ENCODE data around the gene LCE1B. TPM values are rescaled to one million over a fixed set of nuclear protein-coding genes. Genes with fewer than 3 reads are reported as not detected.

The LCE1B gene
- total RNA-seq, 5 donors from 2014 or later (not counting 1 experiment from before 2014, with no cell fraction given), result not detected

GRCh38 chr1:152783095-152783494 is 28.7 kb upstream of the LCE1B start:
- ChIA-PET CTCF (no interaction called here), POLR2A (no interaction called here)
- no peak for ATAC-seq (replicated peaks in 1 of 4)
- no peak overlapping the region for H3K27ac ChIP-seq (ENCODE audit: low read length)
- H3K4me3 ChIP-seq (ENCODE audit: control insufficient read depth in 1 of 2, extremely low read depth in 1 of 2, low read length in 1 of 2), result no peak overlapping the region
- no peaks in the 10 kb centered on the region for H3K36me3 ChIP-seq (ENCODE audit: control insufficient read depth in 2 of 2, extremely low read depth in 1 of 2, insufficient read depth in 1 of 2, low read length in 1 of 2)
- Mint-ChIP-seq H3K36me3 (no peaks in the 10 kb centered on the region), H3K27ac (no peak overlapping the region), H3K27me3 (peaks cover 37 to 42% of the 10 kb centered on the region in 2 donors), H3K4me1 (no peaks in the 10 kb centered on the region), H3K4me3 (no peak overlapping the region), H3K9me3 (no peaks in the 10 kb centered on the region)
- peaks cover 0 to 21% of the 10 kb centered on the region in 2 experiments for H3K27me3 ChIP-seq (replicated peaks in 1 of 2; ENCODE audit: control insufficient read depth in 2 of 2, extremely low read depth in 1 of 2, insufficient read depth in 2 of 2, low read length in 1 of 2)
- 83% methylated on average over 1 of the region's 2 CpGs for WGBS (ENCODE audit: insufficient coverage)
- H3K4me1 ChIP-seq (ENCODE audit: control insufficient read depth in 1 of 2, extremely low read depth in 1 of 2, insufficient read depth in 2 of 2, low read length in 2 of 2), result no peaks in the 10 kb centered on the region
- H3K9me3 ChIP-seq, result no peaks in the 10 kb centered on the region
- no peak for DNase-seq

GRCh38 chr1:152786077-152786476 is 25.7 kb upstream of the LCE1B start, which contains the start of gene LCE1E:
Gene LCE1E (plus strand): TSS chr1:152786257. CDS start chr1:152787300, 1,043 bp downstream.
- Mint-ChIP-seq H3K27me3 (peaks cover 30 to 37% of the 10 kb centered on the region in 2 donors), H3K36me3 (no peaks in the 10 kb centered on the region), H3K27ac (no peak within 1 kb of the TSS), H3K4me1 (no peaks in the 10 kb centered on the region), H3K9me3 (no peaks in the 10 kb centered on the region), H3K4me3 (no peak within 1 kb of the TSS)
- POLR2A ChIA-PET, result no interaction called here
- no peak for ATAC-seq (replicated peaks in 1 of 4)
- no peaks in the 10 kb centered on the region for H3K4me1 ChIP-seq (ENCODE audit: control insufficient read depth in 1 of 2, extremely low read depth in 1 of 2, insufficient read depth in 2 of 2, low read length in 2 of 2)
- H3K9me3 ChIP-seq, result no peaks in the 10 kb centered on the region
- H3K27me3 ChIP-seq (replicated peaks in 1 of 2; ENCODE audit: control insufficient read depth in 2 of 2, extremely low read depth in 1 of 2, insufficient read depth in 2 of 2, low read length in 1 of 2), result peaks cover 0 to 21% of the 10 kb centered on the region in 2 experiments
- WGBS (ENCODE audit: insufficient coverage), result 86% methylated on average over 1 of the region's 2 CpGs
- DNase-seq, result no peak
- H3K4me3 ChIP-seq (ENCODE audit: control insufficient read depth in 1 of 2, extremely low read depth in 1 of 2, low read length in 1 of 2), result no peak within 1 kb of the TSS
- no peaks in the 10 kb centered on the region for H3K36me3 ChIP-seq (ENCODE audit: control insufficient read depth in 2 of 2, extremely low read depth in 1 of 2, insufficient read depth in 1 of 2, low read length in 1 of 2)
- no peak within 1 kb of the TSS for H3K27ac ChIP-seq (ENCODE audit: low read length)
- CTCF ChIA-PET, result no interaction called here

- ChIA-PET POLR2A (no interaction called here), CTCF (no interaction called here)
- Mint-ChIP-seq H3K9me3 (no peaks in the 10 kb centered on the region), H3K27ac (no peak overlapping the region), H3K36me3 (no peaks in the 10 kb centered on the region), H3K4me1 (no peaks in the 10 kb centered on the region), H3K27me3 (peaks cover 7 to 11% of the 10 kb centered on the region in 2 donors), H3K4me3 (no peak overlapping the region)
- no peaks in the 10 kb centered on the region for H3K9me3 ChIP-seq
- no peak overlapping the region for H3K4me3 ChIP-seq (ENCODE audit: control insufficient read depth in 1 of 2, extremely low read depth in 1 of 2, low read length in 1 of 2)
- DNase-seq, result no peak
- no peaks in the 10 kb centered on the region for H3K36me3 ChIP-seq (ENCODE audit: control insufficient read depth in 2 of 2, extremely low read depth in 1 of 2, insufficient read depth in 1 of 2, low read length in 1 of 2)
- 67% methylated on average over 4 of the region's 4 CpGs for WGBS (ENCODE audit: insufficient coverage)
- H3K27ac ChIP-seq (ENCODE audit: low read length), result no peak overlapping the region
- H3K4me1 ChIP-seq (ENCODE audit: control insufficient read depth in 1 of 2, extremely low read depth in 1 of 2, insufficient read depth in 2 of 2, low read length in 2 of 2), result no peaks in the 10 kb centered on the region
- ATAC-seq (replicated peaks in 1 of 4), result no peak
- H3K27me3 ChIP-seq (replicated peaks in 1 of 2; ENCODE audit: control insufficient read depth in 2 of 2, extremely low read depth in 1 of 2, insufficient read depth in 2 of 2, low read length in 1 of 2), result peaks cover 0 to 16% of the 10 kb centered on the region in 2 experiments
Measured at GRCh38 chr1:152795686-152796085, 16.1 kb upstream of the LCE1B start.

- H3K36me3 Mint-ChIP-seq, result no peaks in the 10 kb centered on the region
- Histone ChIP-seq H3K4me3 (ENCODE audit: control insufficient read depth in 1 of 2, extremely low read depth in 1 of 2, low read length in 1 of 2) (no peak within 1 kb of the TSS), H3K27me3 (replicated peaks in 1 of 2; ENCODE audit: control insufficient read depth in 2 of 2, extremely low read depth in 1 of 2, insufficient read depth in 2 of 2, low read length in 1 of 2) (peaks cover 0 to 16% of the 10 kb centered on the region in 2 experiments), H3K36me3 (ENCODE audit: control insufficient read depth in 2 of 2, extremely low read depth in 1 of 2, insufficient read depth in 1 of 2, low read length in 1 of 2) (no peaks in the 10 kb centered on the region), H3K4me1 (ENCODE audit: control insufficient read depth in 1 of 2, extremely low read depth in 1 of 2, insufficient read depth in 2 of 2, low read length in 2 of 2) (no peaks in the 10 kb centered on the region), H3K9me3 (no peaks in the 10 kb centered on the region), H3K27ac (ENCODE audit: low read length) (no peak within 1 kb of the TSS)
- no peaks in the 10 kb centered on the region for H3K9me3 Mint-ChIP-seq
- ATAC-seq (replicated peaks in 1 of 4) (no peak), DNase-seq (no peak)
- no peak within 1 kb of the TSS for H3K4me3 Mint-ChIP-seq
- H3K4me1 Mint-ChIP-seq, result no peaks in the 10 kb centered on the region
- ChIA-PET POLR2A (no interaction called here), CTCF (interaction anchor here in 1 of 2 donors (0.5 kb wide), 1 partner anchor 9 kb away, joined by 3 read pairs; no protein-coding TSS in a partner anchor)
- H3K27ac Mint-ChIP-seq, result no peak within 1 kb of the TSS
- peaks cover 11 to 14% of the 10 kb centered on the region in 2 donors for H3K27me3 Mint-ChIP-seq
- 44% methylated on average over 1 of the region's 3 CpGs for WGBS (ENCODE audit: insufficient coverage)
Measured at GRCh38 chr1:152796421-152796820, 15.3 kb upstream of the LCE1B start, which contains the start of gene LCE1D. Gene LCE1D (plus strand): TSS chr1:152796721. CDS start chr1:152797795, 1,074 bp downstream.

- Mint-ChIP-seq H3K9me3 (no peaks in the 10 kb centered on the region), H3K27me3 (peaks cover 30 to 37% of the 10 kb centered on the region in 2 donors), H3K36me3 (no peaks in the 10 kb centered on the region), H3K4me1 (no peaks in the 10 kb centered on the region), H3K4me3 (no peak overlapping the region), H3K27ac (no peak overlapping the region)
- no peak overlapping the region for H3K27ac ChIP-seq (ENCODE audit: low read length)
- ATAC-seq (replicated peaks in 1 of 4) (no peak), DNase-seq (no peak)
- H3K36me3 ChIP-seq (ENCODE audit: control insufficient read depth in 2 of 2, extremely low read depth in 1 of 2, insufficient read depth in 1 of 2, low read length in 1 of 2), result no peaks in the 10 kb centered on the region
- ChIA-PET CTCF (no interaction called here), POLR2A (no interaction called here)
- H3K27me3 ChIP-seq (replicated peaks in 1 of 2; ENCODE audit: control insufficient read depth in 2 of 2, extremely low read depth in 1 of 2, insufficient read depth in 2 of 2, low read length in 1 of 2), result peaks cover 0 to 14% of the 10 kb centered on the region in 2 experiments
- no peak overlapping the region for H3K4me3 ChIP-seq (ENCODE audit: control insufficient read depth in 1 of 2, extremely low read depth in 1 of 2, low read length in 1 of 2)
- H3K9me3 ChIP-seq, result no peaks in the 10 kb centered on the region
- WGBS (ENCODE audit: insufficient coverage), result 63% methylated on average over 1 of the region's 1 CpG
- no peaks in the 10 kb centered on the region for H3K4me1 ChIP-seq (ENCODE audit: control insufficient read depth in 1 of 2, extremely low read depth in 1 of 2, insufficient read depth in 2 of 2, low read length in 2 of 2)
Measured at GRCh38 chr1:152801333-152801732, 10.4 kb upstream of the LCE1B start.

GRCh38 chr1:152806576-152806975 is 5.2 kb upstream of the LCE1B start, which contains the start of gene LCE1C:
Gene LCE1C (minus strand): TSS chr1:152806651. CDS start chr1:152805478, 1,173 bp downstream.
- WGBS (ENCODE audit: insufficient coverage), result no CpG with 5 or more reads among the region's 3 CpGs
- H3K36me3 ChIP-seq (ENCODE audit: control insufficient read depth in 2 of 2, extremely low read depth in 1 of 2, insufficient read depth in 1 of 2, low read length in 1 of 2), result no peaks in the 10 kb centered on the region
- H3K4me1 ChIP-seq (ENCODE audit: control insufficient read depth in 1 of 2, extremely low read depth in 1 of 2, insufficient read depth in 2 of 2, low read length in 2 of 2), result no peaks in the 10 kb centered on the region

More at GRCh38 chr1:152806576-152806975, 5.2 kb upstream of the LCE1B start, which contains the start of gene LCE1C:
- Mint-ChIP-seq H3K36me3 (no peaks in the 10 kb centered on the region), H3K4me1 (no peaks in the 10 kb centered on the region), H3K9me3 (peaks cover 0 to 8% (median 0%) of the 10 kb centered on the region in 3 donors), H3K27ac (no peak within 1 kb of the TSS), H3K4me3 (no peak within 1 kb of the TSS), H3K27me3 (peaks cover 25 to 28% of the 10 kb centered on the region in 2 donors)
- H3K27me3 ChIP-seq (replicated peaks in 1 of 2; ENCODE audit: control insufficient read depth in 2 of 2, extremely low read depth in 1 of 2, insufficient read depth in 2 of 2, low read length in 1 of 2), result peaks cover 2 to 8% of the 10 kb centered on the region in 2 experiments
- DNase-seq (no peak), ATAC-seq (replicated peaks in 1 of 4) (no peak)
- H3K27ac ChIP-seq (ENCODE audit: low read length), result no peak within 1 kb of the TSS
- POLR2A ChIA-PET, result no interaction called here
- no peak within 1 kb of the TSS for H3K4me3 ChIP-seq (ENCODE audit: control insufficient read depth in 1 of 2, extremely low read depth in 1 of 2, low read length in 1 of 2)
- CTCF ChIA-PET, result no interaction called here
- no peaks in the 10 kb centered on the region for H3K9me3 ChIP-seq
